Stimulated activated CD4-positive, alpha-beta T cell treated with anti-CD3 and anti-CD28 coated beads, Interleukin-2, amount 100 ng/mL, for 24 hours (primary cell): ENCODE results near the gene FOXC1.

Experiments used
- DNase-seq, 2 donors: peaks; one replicate each; pipeline ENCODE4 v3.0.0-alpha.2; 2020

Gene FOXC1

GRCh38 chr6:1600063-1600763 is 9.5 kb upstream of the FOXC1 start:
- DNase-seq, result no peak

DNA sequence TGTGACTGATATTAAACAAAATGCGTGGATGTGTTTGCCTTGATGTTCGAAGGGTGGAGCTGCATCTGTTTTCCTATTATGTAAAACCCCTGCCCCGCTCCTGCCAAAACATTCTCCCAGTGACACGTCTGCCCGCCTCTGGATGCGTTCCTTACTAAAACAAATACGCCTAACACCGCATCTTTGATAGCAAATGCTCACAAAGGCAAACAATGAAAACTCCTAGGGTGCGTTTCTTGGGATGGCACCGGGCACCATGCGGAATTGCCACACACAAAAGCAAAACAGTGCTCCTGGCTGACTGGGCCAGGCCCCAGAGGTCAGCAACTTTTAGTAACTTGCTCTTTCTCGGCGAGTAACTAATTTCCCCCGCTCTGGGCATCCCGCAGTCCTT is 9.0 kb upstream of the FOXC1 start:
- DNase-seq, result no peak

DNA sequence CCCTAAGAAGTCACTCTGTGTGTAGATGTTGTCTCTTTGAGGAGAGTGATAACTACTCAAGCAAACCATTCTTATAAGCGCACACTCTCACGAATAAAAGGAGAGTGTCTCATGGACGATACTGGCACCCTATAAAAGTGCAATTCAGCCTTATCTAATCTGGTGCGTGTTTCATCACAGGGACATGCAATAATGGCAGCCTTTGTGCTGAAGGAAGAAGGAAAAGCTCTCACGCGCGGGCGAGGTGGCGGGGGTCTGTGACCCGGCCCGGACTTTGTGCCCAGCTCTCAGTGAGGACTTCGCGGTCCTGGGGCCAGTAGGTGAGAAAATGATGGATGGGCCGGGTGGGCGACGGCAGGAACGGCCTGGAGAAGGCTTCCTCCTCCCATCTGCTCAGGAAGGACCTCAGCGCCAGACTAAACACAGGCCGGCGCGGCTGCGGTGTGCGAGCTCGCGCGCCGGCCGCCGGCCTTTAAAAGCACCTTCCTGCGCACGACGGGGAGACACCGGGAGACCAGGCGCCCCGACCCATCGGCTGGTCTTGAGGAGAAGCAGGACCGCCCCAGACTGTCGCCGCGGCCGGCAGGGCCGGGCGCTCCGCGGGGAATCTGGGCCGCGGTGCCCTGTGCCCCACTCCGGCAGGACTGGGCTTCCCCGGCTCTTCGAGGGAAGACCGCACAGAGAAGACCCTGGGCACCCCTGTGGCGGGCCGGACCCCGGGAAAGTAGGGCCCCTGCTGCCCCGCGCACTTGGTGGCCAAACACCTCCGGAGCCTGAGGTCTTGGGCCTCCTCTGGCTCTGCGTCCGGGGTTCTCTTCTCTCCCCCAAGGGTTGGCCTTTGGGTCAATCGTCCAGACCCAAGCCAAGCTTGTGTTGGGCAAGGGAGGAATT is 8.3 kb upstream of the FOXC1 start:
- no peak for DNase-seq

DNA sequence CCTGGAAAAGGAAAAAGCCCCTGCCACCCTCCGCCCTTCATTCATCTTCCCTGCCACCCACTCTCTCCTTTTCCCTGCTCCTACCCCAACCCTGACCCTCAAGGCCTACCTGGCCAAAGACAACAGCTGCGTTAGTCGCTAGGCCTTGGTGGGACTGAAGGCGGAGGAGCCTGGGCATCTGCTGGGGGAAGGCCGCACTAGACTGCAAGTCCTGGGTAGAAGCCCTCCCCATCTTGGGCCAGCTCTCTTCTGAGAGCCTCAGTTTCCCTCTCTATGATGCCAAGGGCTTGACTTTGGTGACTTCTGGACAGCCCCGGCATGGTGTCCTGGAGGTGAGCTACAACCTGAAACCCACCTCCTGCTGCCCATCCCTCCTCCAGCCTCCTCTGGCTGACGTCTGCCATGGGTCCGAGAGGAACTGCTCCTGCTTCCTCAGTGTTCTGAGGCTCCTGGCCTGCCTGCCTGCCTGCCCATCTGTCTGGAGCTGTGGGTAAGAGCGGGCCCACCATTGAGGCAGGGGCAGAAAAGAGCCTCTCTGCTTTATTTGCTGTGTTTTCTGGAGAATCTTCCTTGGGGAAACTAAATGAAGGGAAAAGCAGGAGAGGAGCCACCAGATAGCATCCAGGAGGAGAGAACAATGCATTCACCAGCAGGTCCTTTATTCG is 7.5 kb upstream of the FOXC1 start:
- no peak for DNase-seq

- no peak for DNase-seq
These were observed 6.0 kb upstream of the FOXC1 start for GRCh38 chr6:1603708-1604107.

GRCh38 chr6:1604158-1605003 is 5.3 kb upstream of the FOXC1 start:
- peak; percentile 76 to 81 for DNase-seq

GRCh38 chr6:1605004-1605892 is 4.5 kb upstream of the FOXC1 start:
- no peak for DNase-seq

DNA sequence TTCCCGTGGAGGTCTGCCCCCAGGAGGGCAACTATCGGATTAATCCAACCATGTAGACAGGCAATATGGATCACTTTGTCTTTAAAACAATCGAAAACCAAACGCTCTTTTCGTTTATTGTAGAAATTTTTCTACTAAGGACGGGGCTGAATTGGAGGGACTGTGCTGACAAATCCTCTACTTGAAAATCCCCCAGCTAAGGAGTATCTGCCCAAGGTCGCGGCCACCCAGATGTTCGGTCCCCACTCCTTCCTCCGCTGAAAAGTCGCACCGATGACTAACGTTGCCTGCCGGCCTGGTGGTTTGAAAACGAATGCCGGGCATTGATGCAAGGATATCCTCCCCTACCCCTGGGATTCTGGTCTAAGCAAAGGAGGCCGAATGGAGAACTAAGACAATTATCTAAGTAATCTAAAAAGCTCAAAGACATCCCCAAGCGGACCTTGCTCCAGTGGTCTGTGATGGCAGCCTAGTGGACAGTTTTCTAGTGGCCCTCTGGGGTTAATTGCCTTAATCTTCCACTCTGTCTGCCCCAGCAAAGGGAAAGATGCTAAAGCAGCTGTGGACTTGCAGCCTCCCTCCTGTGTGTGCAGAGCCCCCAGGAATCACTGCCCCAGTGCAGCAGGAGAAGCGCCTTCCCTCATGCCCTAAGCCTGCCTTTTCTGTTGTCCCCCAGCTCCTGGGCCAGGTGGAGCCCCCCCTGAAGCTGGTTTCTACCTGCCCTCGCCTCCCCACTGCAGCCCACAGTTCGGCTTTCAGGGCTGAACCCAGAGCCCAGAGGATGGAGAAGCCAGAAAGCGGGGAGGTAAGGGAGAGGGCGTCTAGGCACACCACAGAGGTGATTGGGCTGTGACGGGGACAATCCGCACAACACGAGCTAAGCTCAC is 3.6 kb upstream of the FOXC1 start:
- no peak for DNase-seq

DNA sequence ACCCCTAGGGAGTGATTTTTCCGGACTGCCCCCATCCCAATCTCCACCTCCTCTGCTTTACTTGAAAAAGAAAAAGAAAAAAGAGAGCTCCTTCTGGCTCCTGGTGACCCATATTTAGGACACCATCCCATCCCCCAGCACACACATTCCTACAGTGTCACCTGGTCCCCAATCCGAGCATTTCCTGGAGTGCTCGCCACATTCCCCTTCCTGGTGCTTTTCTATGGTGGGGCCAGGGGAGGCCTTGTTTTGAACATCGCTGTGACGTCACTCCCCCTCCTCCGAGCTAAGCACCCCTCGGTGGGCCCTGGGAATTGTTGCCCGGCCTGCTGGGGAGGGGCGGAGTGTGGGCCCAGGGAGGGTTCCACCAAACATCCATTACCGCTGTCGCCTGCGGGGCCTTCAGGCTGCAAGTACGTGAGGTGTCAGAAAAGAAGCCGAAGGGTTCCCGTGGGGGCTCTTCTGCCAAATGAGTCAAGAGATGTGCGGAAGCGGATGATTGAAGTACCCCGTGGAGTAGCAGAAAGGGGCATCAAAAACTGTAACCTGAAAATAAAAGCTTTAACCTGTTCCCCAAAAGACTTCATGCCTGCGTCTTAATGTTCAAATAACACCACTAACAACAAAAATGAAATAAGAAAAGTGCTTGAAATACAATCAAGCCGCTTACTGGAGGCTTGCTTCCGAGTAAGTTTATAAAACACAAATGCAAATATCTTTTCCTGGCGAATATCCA is 2.8 kb upstream of the FOXC1 start:
- no peak for DNase-seq

DNA sequence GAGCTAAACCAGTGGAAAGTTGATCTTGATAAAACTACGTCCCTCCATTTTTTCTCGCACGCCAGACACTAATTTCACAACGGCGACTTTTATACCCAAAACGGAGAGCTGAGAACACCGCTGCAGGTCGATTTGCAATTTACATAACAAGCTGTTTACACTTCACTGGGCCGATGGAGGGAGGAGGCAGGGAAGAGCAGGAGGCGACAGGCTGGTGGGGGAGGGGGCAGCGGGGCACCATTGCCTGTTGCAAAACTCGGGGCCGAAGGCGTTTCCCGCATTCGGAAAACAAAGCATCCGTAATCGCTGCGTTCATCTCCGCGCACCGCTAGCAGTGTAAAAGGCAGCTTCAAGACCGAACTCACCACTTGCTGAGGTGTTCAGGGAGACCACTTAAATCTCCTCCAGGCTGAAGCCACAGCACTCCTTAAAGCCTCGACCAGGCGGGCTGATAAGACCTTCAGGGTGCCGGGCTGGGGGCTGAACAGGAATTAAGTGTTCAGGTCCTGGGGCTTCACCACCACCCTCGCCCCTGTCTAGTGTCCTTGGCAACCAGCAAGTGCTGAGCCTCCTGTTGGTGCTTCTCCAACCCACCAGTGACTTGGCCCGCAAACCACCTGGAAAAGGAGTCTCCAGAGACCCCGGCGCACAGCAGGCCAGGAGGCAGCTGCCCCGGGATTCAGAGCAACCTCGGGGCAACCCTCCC is 2.0 kb upstream of the FOXC1 start:
- no peak for DNase-seq

- DNase-seq, result no peak
These were observed 1.3 kb upstream of the FOXC1 start for GRCh38 chr6:1608222-1609040.

DNA sequence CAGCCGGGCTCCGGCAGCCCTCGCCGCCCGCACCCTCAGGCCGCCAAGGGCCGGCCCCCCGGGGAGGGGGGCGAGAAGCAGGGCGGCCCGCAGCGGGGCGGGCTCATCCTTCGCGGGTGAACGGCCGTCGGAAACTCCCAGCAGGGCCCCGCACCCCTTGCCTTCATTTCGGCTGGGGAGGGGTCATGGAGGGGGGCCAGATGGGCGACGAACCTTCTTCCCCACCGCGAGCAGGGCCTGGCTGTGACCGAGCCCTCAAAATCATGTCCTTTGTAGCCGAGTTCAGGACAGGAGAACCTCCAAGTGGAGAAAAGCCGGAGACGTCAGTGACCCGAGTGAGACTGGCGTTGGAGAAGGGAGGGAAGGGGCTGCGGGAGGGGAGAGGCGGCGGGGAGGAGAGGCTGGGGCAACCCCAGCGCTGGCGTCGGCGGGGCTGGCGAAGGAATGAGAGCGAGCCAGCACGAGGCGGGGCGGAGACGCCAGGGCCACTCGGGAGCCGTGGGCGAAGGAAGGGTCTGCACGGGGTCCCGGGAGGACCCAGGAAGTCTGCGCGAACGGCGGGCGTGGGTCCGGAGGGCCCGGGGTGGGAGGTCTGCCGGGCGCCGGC is 571 bp upstream of the FOXC1 start:
- DNase-seq, result no peak

DNA sequence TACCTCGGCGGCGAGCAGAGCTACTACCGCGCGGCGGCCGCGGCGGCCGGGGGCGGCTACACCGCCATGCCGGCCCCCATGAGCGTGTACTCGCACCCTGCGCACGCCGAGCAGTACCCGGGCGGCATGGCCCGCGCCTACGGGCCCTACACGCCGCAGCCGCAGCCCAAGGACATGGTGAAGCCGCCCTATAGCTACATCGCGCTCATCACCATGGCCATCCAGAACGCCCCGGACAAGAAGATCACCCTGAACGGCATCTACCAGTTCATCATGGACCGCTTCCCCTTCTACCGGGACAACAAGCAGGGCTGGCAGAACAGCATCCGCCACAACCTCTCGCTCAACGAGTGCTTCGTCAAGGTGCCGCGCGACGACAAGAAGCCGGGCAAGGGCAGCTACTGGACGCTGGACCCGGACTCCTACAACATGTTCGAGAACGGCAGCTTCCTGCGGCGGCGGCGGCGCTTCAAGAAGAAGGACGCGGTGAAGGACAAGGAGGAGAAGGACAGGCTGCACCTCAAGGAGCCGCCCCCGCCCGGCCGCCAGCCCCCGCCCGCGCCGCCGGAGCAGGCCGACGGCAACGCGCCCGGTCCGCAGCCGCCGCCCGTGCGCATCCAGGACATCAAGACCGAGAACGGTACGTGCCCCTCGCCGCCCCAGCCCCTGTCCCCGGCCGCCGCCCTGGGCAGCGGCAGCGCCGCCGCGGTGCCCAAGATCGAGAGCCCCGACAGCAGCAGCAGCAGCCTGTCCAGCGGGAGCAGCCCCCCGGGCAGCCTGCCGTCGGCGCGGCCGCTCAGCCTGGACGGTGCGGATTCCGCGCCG is 994 bp downstream of the FOXC1 start:
- DNase-seq, result peak in 1 of 2 donors; percentile 21

DNA sequence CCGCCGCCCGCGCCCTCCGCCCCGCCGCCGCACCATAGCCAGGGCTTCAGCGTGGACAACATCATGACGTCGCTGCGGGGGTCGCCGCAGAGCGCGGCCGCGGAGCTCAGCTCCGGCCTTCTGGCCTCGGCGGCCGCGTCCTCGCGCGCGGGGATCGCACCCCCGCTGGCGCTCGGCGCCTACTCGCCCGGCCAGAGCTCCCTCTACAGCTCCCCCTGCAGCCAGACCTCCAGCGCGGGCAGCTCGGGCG is 1.5 kb downstream of the FOXC1 start:
- DNase-seq, result no peak

GRCh38 chr6:1611572-1612298 is 2.0 kb downstream of the FOXC1 start:
- DNase-seq, result no peak

DNA sequence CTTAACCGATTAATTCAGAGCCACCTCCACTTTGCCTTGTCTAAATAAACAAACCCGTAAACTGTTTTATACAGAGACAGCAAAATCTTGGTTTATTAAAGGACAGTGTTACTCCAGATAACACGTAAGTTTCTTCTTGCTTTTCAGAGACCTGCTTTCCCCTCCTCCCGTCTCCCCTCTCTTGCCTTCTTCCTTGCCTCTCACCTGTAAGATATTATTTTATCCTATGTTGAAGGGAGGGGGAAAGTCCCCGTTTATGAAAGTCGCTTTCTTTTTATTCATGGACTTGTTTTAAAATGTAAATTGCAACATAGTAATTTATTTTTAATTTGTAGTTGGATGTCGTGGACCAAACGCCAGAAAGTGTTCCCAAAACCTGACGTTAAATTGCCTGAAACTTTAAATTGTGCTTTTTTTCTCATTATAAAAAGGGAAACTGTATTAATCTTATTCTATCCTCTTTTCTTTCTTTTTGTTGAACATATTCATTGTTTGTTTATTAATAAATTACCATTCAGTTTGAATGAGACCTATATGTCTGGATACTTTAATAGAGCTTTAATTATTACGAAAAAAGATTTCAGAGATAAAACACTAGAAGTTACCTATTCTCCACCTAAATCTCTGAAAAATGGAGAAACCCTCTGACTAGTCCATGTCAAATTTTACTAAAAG is 2.7 kb downstream of the FOXC1 start:
- no peak for DNase-seq
